K562 (cell line): ENCODE measurements around the gene NELFA. TPM values are rescaled to one million over a fixed set of nuclear protein-coding genes. Genes with fewer than 3 reads are reported as not detected.

ENCODE experiments used
- ATAC-seq: fragments of 200-7000 bp; cut with Tn5 transposase; 3 replicates; pipeline ENCODE4 v1.9.1; 2020; ENCODE audit warnings: moderate library complexity
- Bru-seq: library from RNA; stranded (reverse); fragments of 400-500 nt; gene quantifications from one replicate; lab custom pipeline; 2021; lab: Mats Ljungman, UMichigan
- BruChase-seq, 2 experiments: library from RNA; stranded (reverse); fragments of 400-500 nt; gene quantifications; one replicate each; lab custom pipeline; 2021; lab: Mats Ljungman, UMichigan
- BruUV-seq: library from RNA; stranded (reverse); fragments of 400-500 nt; replicated peaks from 2 replicates; lab custom pipeline; 2021; lab: Mats Ljungman, UMichigan
- CTCF ChIA-PET: fragments of 300-600 bp; formaldehyde crosslinking; extraction: SDS; loops from one replicate; lab custom pipeline; 2021; ENCODE audit warnings: low intra/inter-chr PET ratio; lab: Yijun Ruan, JAX
- POLR2A ChIA-PET: fragments of 300-600, 350-650 bp; sonication (Branson Sonifier 250); formaldehyde crosslinking; extraction: SDS; loops from one replicate; lab custom pipeline; 2021; ENCODE audit warnings: antibody characterized with exemption, inconsistent platforms; lab: Yijun Ruan, JAX
- DNase-seq, 4 experiments: peaks; one replicate each; pipeline versions ENCODE4 v3.0.0 to v3.0.0-alpha.2; 2011 to 2018; ENCODE audit warnings: low spot score in 3 of 4, mixed read lengths in 3 of 4; ENCODE audit errors: extremely low read depth in 1 of 4
- FAIRE-seq: peaks from 2 replicates; lab custom pipeline; 2011; peaks lifted over from hg19 to GRCh38; lab: Jason Lieb, UNC
- H2AFZ ChIP-seq: 2 replicates; pipeline ENCODE4 v1.6.0; 2011; ENCODE audit warnings: low read depth, low read length, control low read depth, inconsistent platforms
- H3K27ac ChIP-seq: fragments of 200-600 bp; 3 replicates; pipeline ENCODE4 v1.8.0; 2011; ENCODE audit warnings: low read depth, mild to moderate bottlenecking, control low read depth, inconsistent platforms, low read length, moderate library complexity, mixed read lengths; ENCODE audit errors: extremely low read depth
- H3K27me3 ChIP-seq, 2 experiments: fragments of 300-600 bp in 1 of 2; 2 replicates in 1 of 2; 3 replicates in 1 of 2; pipeline versions ENCODE4 v1.6.0 to v1.8.0; 2011; ENCODE audit warnings: inconsistent platforms in 2 of 2, low read length in 2 of 2, mild to moderate bottlenecking in 1 of 2, mixed read lengths in 1 of 2, moderate library complexity in 1 of 2; ENCODE audit not compliant: control insufficient read depth in 2 of 2, insufficient read depth in 2 of 2
- H3K36me3 ChIP-seq: fragments of 300-600 bp; 3 replicates; pipeline ENCODE4 v1.8.0; 2011; ENCODE audit warnings: mild to moderate bottlenecking, low read length, inconsistent platforms; ENCODE audit not compliant: control insufficient read depth, insufficient read depth
- H3K4me1 ChIP-seq, 2 experiments: fragments of 200-600 bp in 1 of 2; replicated peaks in 1 of 2; 2 replicates in 1 of 2; 3 replicates in 1 of 2; pipeline versions ENCODE4 v1.5.1 to v1.8.0; 2011; ENCODE audit warnings: inconsistent platforms in 2 of 2, low read length in 2 of 2, mild to moderate bottlenecking in 1 of 2, mixed read lengths in 1 of 2, moderate library complexity in 1 of 2; ENCODE audit not compliant: control insufficient read depth in 2 of 2, insufficient read depth in 2 of 2
- H3K4me2 ChIP-seq: 2 replicates; pipeline ENCODE4 v1.6.1; 2011; ENCODE audit warnings: low read length, control low read depth, inconsistent platforms, mixed read lengths; ENCODE audit not compliant: insufficient read depth
- H3K4me3 ChIP-seq: fragments of 200-600 bp; sonication (generic), shearing (Covaris generic); 2 replicates; pipeline ENCODE4 v1.5.1; 2016; ENCODE audit warnings: control low read depth, inconsistent platforms
- H3K79me2 ChIP-seq: fragments of 200-600 bp; 3 replicates; pipeline ENCODE4 v1.8.0; 2011; ENCODE audit warnings: low read length, inconsistent platforms; ENCODE audit not compliant: control insufficient read depth, insufficient read depth
- H3K9ac ChIP-seq, 2 experiments: 2 replicates each; pipeline versions ENCODE4 v1.6.0 to v1.6.1; 2011; ENCODE audit warnings: low read depth in 2 of 2, low read length in 2 of 2, control low read depth in 1 of 2, inconsistent platforms in 1 of 2, mild to moderate bottlenecking in 1 of 2, mixed read lengths in 1 of 2; ENCODE audit not compliant: insufficient read depth in 1 of 2
- H3K9me1 ChIP-seq: one replicate; pipeline ENCODE4 v1.6.0; 2011; ENCODE audit warnings: inconsistent platforms, mild to moderate bottlenecking, low read length, moderate library complexity; ENCODE audit not compliant: control insufficient read depth, insufficient read depth
- H3K9me3 ChIP-seq: replicated peaks from 2 replicates; pipeline ENCODE4 v1.5.1; 2011; ENCODE audit warnings: low read depth, low read length, inconsistent platforms; ENCODE audit not compliant: control insufficient read depth, insufficient read depth
- H4K20me1 ChIP-seq: replicated peaks from 2 replicates; pipeline ENCODE4 v1.6.1; 2011; ENCODE audit warnings: low read length, inconsistent platforms, mixed read lengths; ENCODE audit not compliant: control insufficient read depth, insufficient read depth
- BCOR ChIP-seq: fragments of 450-650 bp; IDR thresholded peaks from 2 replicates; pipeline ENCODE4 v1.6.1; 2016
- CBX1 ChIP-seq: sonication (generic); IDR thresholded peaks from 2 replicates; pipeline ENCODE4 v1.6.1; 2016; ENCODE audit warnings: antibody characterized with exemption, low read depth, mild to moderate bottlenecking
- KLF13 ChIP-seq: fragments of 450-650 bp; IDR thresholded peaks from 2 replicates; pipeline ENCODE4 v1.6.1; 2016; ENCODE audit warnings: missing genetic modification characterization, low read depth, mild to moderate bottlenecking, missing compliant biosample characterization, moderate library complexity, borderline replicate concordance
- MAZ ChIP-seq, 2 experiments: fragments of 450-650 bp in 1 of 2; sonication (generic) in 1 of 2; formaldehyde crosslinking; IDR thresholded peaks in 1 of 2; conservative IDR thresholded peaks in 1 of 2; 2 replicates each; pipeline versions ENCODE4 v1.4.0 to v1.5.0; 2020; ENCODE audit warnings: mild to moderate bottlenecking in 1 of 2, missing genetic modification reagents in 1 of 2
- NELFE ChIP-seq: IDR thresholded peaks from 2 replicates; pipeline ENCODE4 v1.6.1; 2011; ENCODE audit warnings: mild to moderate bottlenecking; ENCODE audit not compliant: insufficient read depth, insufficient read length
- SAFB ChIP-seq: fragments of 200-400 bp; formaldehyde crosslinking; IDR thresholded peaks from 2 replicates; pipeline ENCODE4 v1.6.1; 2017; ENCODE audit warnings: low read depth, low read length, borderline replicate concordance
- SMAD4 ChIP-seq: fragments of 250-450 bp; sonication (Bioruptor Pico); conservative IDR thresholded peaks from 2 replicates; pipeline ENCODE4 v1.8.0; 2021; ENCODE audit warnings: inconsistent platforms, mild to moderate bottlenecking, moderate library complexity
- WGBS: fragments of 100-300 bp; shearing (Covaris generic); methylation state at CpG from one replicate; pipeline ENCODE4 v1.1.6; 2016; ENCODE audit warnings: low coverage, mixed read lengths; ENCODE audit not compliant: insufficient coverage; ENCODE audit errors: missing lambda C conversion rate; 5-methylcytosine and 5-hydroxymethylcytosine counted together
- in situ Hi-C: fragments of 300-500 bp; cut with MboI; formaldehyde crosslinking; loops from 4 replicates; pipeline ENCODE4 v1.15.0; 2018; ENCODE audit warnings: inconsistent platforms, mixed read lengths
- intact Hi-C: fragments of 100-400 bp; cut with micrococcal nuclease; formaldehyde crosslinking; loops from 2 replicates; pipeline ENCODE4 v1.14.2; 2022
- long read RNA-seq, 3 experiments: library from polyadenylated mRNA in 2 of 3; library from RNA in 1 of 3; unstranded in 2 of 3; stranded (forward) in 1 of 3; transcript quantifications; one replicate each; pipeline ENCODE4 v2.0.0, GENCODE V29; 2019 to 2022
- polyA minus RNA-seq, 3 experiments: library from RNA; depleted of rRNA, polyadenylated mRNA; stranded (reverse); fragments of >200 nt; gene quantifications; 2 replicates each; pipeline ENCODE4 v1.2.3, GENCODE V29; 2011
- polyA plus RNA-seq, 8 experiments: library from polyadenylated mRNA; depleted of rRNA in 4 of 8; stranded (reverse) in 5 of 8; unstranded in 3 of 8; fragments of >200 nt; fragmentation: Nextera tagmentation in 2 of 8; fragmentation: Illumina TruSeq in 1 of 8; extraction: Ambion mirVana in 2 of 8; extraction: Trizol in 1 of 8; gene quantifications; 2 replicates each; pipeline versions ENCODE4 v1.2.1 to v1.2.3, GENCODE V29; 2011 to 2014; ENCODE audit warnings: inconsistent platforms in 1 of 8, missing spikeins in 1 of 8
- total RNA-seq, 7 experiments: library from RNA; depleted of rRNA in 6 of 7; stranded (reverse); fragments of >200 nt in 6 of 7; fragmentation: Illumina TruSeq in 2 of 7; extraction: Trizol in 2 of 7; gene quantifications; 2 replicates each; pipeline versions ENCODE4 v1.2.1 to v1.2.3, GENCODE V29; 2011 to 2021; ENCODE audit warnings: low replicate concordance in 1 of 7
- TF ChIP-seq, protein P1 (sequence below): fragments of 250-450 bp; sonication (Bioruptor Pico); IDR thresholded peaks from 2 replicates; pipeline ENCODE4 v1.4.0; 2020

Gene NELFA
- 38.8 and 78.3 TPM in 2 replicates for total RNA-seq (2011; cell fraction: chromatin; rRNA removed; ENCODE audit: low replicate concordance)
- 62.0 and 74.4 TPM in 2 replicates for total RNA-seq (2011; cell fraction: nucleolus; rRNA removed)
- total RNA-seq (2011; cell fraction: nucleoplasm; rRNA removed), result 44.5 and 47.7 TPM in 2 replicates
- total RNA-seq (2014; rRNA removed) (29.1 and 33.3 TPM in 2 replicates), total RNA-seq (2014; rRNA removed; fragmentation: Illumina TruSeq; extraction: Trizol) (10.6 and 12.0 TPM in 2 replicates), total RNA-seq (2015; rRNA removed; fragmentation: Illumina TruSeq; extraction: Trizol) (16.4 and 18.9 TPM in 2 replicates), total RNA-seq (2021) (59.6 and 63.0 TPM in 2 replicates), polyA plus RNA-seq (2011; rRNA removed) (12.9 and 28.3 TPM in 2 replicates), polyA plus RNA-seq (2014; fragmentation: Illumina TruSeq; extraction: Trizol) (14.8 and 32.1 TPM in 2 replicates), polyA plus RNA-seq (2014; fragmentation: Nextera tagmentation; extraction: Ambion mirVana) (1 to 10 TPM in 1 of 2 experiments, under 1 TPM in 1; 0.76 to 1.4 TPM), polyA plus RNA-seq (2014; rRNA removed) (33.6 and 36.5 TPM in 2 replicates), polyA minus RNA-seq (2011; rRNA and poly(A)+ RNA removed) (7.8 and 9.9 TPM in 2 replicates), Bru-seq, nascent RNA (percentile 80 among the genes with signal in this experiment), BruChase-seq, experiment 1, labeled RNA remaining after a 2-hour chase (percentile 87 among the genes with signal in this experiment), BruChase-seq, experiment 2, labeled RNA remaining after a 6-hour chase (percentile 89 among the genes with signal in this experiment)
- 19.0 and 31.9 TPM in 2 replicates for polyA plus RNA-seq (2011; cell fraction: cytosol; rRNA removed)
- 59.7 and 83.0 TPM in 2 replicates for polyA plus RNA-seq (2011; cell fraction: nucleus; rRNA removed)
- 44.5 and 46.5 TPM in 2 replicates for polyA plus RNA-seq (2012)
- polyA minus RNA-seq (2011; cell fraction: cytosol; rRNA and poly(A)+ RNA removed), result 26.9 and 38.7 TPM in 2 replicates
- polyA minus RNA-seq (2011; cell fraction: nucleus; rRNA and poly(A)+ RNA removed), result 48.3 and 117 TPM in 2 replicates
- long read RNA-seq, experiment 1, transcript NELFA-212 (10 exons, 2,495 nt), result minor isoform, 6 of 240 reads
- long read RNA-seq, experiment 1, transcript NELFA-202 (11 exons, 3,343 nt), result major isoform, 92 of 240 reads
- long read RNA-seq, experiment 1, partial matches to known transcripts, result 71 of 240 reads
- long read RNA-seq, experiment 1, other reads (novel, unspliced or antisense), result 65 of 240 reads
- long read RNA-seq, experiment 2, transcript NELFA-202 (11 exons, 3,343 nt), result major isoform, 16 of 37 reads
- long read RNA-seq, experiment 2, partial matches to known transcripts, result 3 of 37 reads
- long read RNA-seq, experiment 2, other reads (novel, unspliced or antisense), result 18 of 37 reads
- long read RNA-seq, experiment 3, transcript NELFA-202 (11 exons, 3,343 nt), result major isoform, 40 of 51 reads
- long read RNA-seq, experiment 3, partial matches to known transcripts, result 2 of 51 reads
- long read RNA-seq, experiment 3, other reads (novel, unspliced or antisense), result 9 of 51 reads

DNA sequence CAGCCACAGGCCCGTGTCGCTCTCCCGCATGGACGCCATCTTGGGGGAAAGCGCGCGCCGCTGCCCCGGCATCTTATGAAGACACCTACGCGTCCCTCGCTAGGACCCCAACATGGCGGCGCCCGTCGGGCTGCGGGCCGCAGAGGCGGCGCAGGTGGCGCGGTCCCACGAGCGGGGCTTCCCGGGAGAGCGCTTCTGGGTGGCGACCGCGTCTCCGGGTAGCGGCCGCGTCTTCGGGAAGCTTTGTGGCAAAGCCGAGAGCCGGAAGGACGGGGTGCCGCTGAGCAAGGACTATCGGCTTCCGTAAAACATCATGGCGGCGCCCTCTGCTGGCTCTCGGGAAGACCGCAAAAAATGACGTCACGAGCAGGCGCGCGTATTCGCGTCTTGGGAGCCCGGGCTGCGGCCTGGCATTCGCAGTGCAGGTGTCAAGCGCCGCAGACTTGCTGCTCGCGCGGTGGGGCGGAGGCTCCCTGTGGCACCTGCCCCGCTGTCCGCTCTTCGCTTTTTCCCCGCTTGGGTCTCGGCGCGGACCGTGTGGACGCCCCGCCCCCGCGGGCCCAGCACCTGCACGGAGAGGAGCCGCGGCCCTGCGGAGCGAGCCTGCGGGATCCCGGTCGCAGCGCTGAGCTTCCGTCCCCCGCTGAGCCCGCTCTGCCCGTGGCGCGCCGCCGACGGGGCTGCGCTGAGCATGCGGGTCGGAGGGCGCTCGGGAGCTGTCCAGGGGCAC is at the start of gene NELFA:
Gene NELFA (minus strand): TSS at position 54 of the 730 bp plus-strand sequence. CDS start 15 bp downstream, at position 39.
- in situ Hi-C loops, result no loop called here
- FAIRE-seq, result peak; percentile 59
- H4K20me1 ChIP-seq, result peaks cover 22% of the 10 kb centered on the region
- DNase-seq, result peak; percentile 85 to 97 (median 88)
- H3K9me1 ChIP-seq, result no peaks in the 10 kb centered on the region
- H3K79me2 ChIP-seq, result peaks cover 47% of the 10 kb centered on the region
- peak; percentile 86 for ATAC-seq
- intact Hi-C loops, result loop anchor here (5.0 kb wide), 1 partner anchor 33 kb away; a partner anchor contains a TSS
- no peaks in the 10 kb centered on the region for H3K27me3 ChIP-seq
- H3K9ac ChIP-seq, result peak within 1 kb of the TSS; percentile 94 to 100
- H3K36me3 ChIP-seq, result peaks cover 30% of the 10 kb centered on the region
- H3K27ac ChIP-seq, result peak within 1 kb of the TSS; percentile 98
- peaks cover 15 to 35% of the 10 kb centered on the region in 2 experiments; a peak in 4 of 5 replicates for H3K4me1 ChIP-seq
- H2AFZ ChIP-seq, result peak within 1 kb of the TSS; percentile 100
- under 1% methylated on average over 62 of the region's 95 CpGs for WGBS
- no peaks in the 10 kb centered on the region for H3K9me3 ChIP-seq
- H3K4me3 ChIP-seq, result peak within 1 kb of the TSS; percentile 89
- BruUV-seq, result no TSS peak
- peak within 1 kb of the TSS; percentile 100 for H3K4me2 ChIP-seq
- ChIA-PET CTCF (interaction anchor here (0.6 to 0.7 kb wide), 2 partner anchors 30 to 33 kb away, joined by 3 to 4 read pairs; no protein-coding TSS in a partner anchor), POLR2A (interaction anchor here (0.6 to 1.8 kb wide), 14 partner anchors 8 to 794 kb away, joined by 3 to 6 read pairs (median 3); no protein-coding TSS in a partner anchor)
- TF ChIP-seq, protein P1, sequence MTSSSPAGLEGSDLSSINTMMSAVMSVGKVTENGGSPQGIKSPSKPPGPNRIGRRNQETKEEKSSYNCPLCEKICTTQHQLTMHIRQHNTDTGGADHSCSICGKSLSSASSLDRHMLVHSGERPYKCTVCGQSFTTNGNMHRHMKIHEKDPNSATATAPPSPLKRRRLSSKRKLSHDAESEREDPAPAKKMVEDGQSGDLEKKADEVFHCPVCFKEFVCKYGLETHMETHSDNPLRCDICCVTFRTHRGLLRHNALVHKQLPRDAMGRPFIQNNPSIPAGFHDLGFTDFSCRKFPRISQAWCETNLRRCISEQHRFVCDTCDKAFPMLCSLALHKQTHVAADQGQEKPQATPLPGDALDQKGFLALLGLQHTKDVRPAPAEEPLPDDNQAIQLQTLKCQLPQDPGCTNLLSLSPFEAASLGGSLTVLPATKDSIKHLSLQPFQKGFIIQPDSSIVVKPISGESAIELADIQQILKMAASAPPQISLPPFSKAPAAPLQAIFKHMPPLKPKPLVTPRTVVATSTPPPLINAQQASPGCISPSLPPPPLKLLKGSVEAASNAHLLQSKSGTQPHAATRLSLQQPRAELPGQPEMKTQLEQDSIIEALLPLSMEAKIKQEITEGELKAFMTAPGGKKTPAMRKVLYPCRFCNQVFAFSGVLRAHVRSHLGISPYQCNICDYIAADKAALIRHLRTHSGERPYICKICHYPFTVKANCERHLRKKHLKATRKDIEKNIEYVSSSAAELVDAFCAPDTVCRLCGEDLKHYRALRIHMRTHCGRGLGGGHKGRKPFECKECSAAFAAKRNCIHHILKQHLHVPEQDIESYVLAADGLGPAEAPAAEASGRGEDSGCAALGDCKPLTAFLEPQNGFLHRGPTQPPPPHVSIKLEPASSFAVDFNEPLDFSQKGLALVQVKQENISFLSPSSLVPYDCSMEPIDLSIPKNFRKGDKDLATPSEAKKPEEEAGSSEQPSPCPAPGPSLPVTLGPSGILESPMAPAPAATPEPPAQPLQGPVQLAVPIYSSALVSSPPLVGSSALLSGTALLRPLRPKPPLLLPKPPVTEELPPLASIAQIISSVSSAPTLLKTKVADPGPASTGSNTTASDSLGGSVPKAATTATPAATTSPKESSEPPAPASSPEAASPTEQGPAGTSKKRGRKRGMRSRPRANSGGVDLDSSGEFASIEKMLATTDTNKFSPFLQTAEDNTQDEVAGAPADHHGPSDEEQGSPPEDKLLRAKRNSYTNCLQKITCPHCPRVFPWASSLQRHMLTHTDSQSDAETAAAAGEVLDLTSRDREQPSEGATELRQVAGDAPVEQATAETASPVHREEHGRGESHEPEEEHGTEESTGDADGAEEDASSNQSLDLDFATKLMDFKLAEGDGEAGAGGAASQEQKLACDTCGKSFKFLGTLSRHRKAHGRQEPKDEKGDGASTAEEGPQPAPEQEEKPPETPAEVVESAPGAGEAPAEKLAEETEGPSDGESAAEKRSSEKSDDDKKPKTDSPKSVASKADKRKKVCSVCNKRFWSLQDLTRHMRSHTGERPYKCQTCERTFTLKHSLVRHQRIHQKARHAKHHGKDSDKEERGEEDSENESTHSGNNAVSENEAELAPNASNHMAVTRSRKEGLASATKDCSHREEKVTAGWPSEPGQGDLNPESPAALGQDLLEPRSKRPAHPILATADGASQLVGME (CRISPR knock-in tag), result 0 out of 2 replicates have a peak, but pooled peaks have one; percentile 62
- TF ChIP-seq BCOR (no peak), CBX1 (peak; percentile 15; the same call in 1 of the 2 replicates), SAFB (peak; percentile 58; the same call in 1 of the 2 replicates), SMAD4 (CRISPR knock-in tag) (peak; percentile 86), KLF13 (tag) (0 out of 2 replicates have a peak, but pooled peaks have one; percentile 25), NELFE (no peak), MAZ (CRISPR knock-in tag; conservative IDR thresholded peaks at IDR 0.05 in 1 of 2, IDR thresholded peaks at IDR 0.05 in 1 of 2) (peak; percentile 59 to 84)
